Urinary bladder (tissue), 4 donors: ENCODE data around the gene MISP3. TPM values are rescaled to one million over a fixed set of nuclear protein-coding genes. Genes with fewer than 3 reads are reported as not detected.
A peak's percentile ranks its signal among the peaks of the same experiment; 100 is the strongest.

Experiments
- DNase-seq: peaks from one replicate; pipeline ENCODE4 v3.0.0-alpha.2; 2015; ENCODE audit errors: extremely low spot score
- H3K27ac ChIP-seq: one replicate; pipeline ENCODE4 v1.5.1; 2013; ENCODE audit warnings: low read depth, mild to moderate bottlenecking, moderate library complexity
- H3K36me3 ChIP-seq: one replicate; pipeline ENCODE4 v1.6.1; 2013; ENCODE audit warnings: mild to moderate bottlenecking, moderate library complexity; ENCODE audit not compliant: insufficient read depth
- H3K4me1 ChIP-seq: one replicate; pipeline ENCODE4 v1.6.1; 2013; ENCODE audit warnings: mild to moderate bottlenecking, moderate library complexity; ENCODE audit not compliant: insufficient read depth
- H3K4me3 ChIP-seq: one replicate; pipeline ENCODE4 v1.5.1; 2013; ENCODE audit warnings: low read depth, low read length
- WGBS: extraction: QIAGEN DNeasy Blood & Tissue Kit; methylation state at CpG from one replicate; pipeline ENCODE4 v1.1.7; 2013; 5-methylcytosine and 5-hydroxymethylcytosine counted together
- polyA plus RNA-seq: library from polyadenylated mRNA; stranded (reverse); fragments of 200-250 nt; gene quantifications from one replicate; pipeline ENCODE4 v1.2.3, GENCODE V29; 2013
- total RNA-seq: library from RNA; depleted of rRNA; stranded (reverse); fragments of >200 nt; gene quantifications from one replicate; pipeline ENCODE4 v1.2.3, GENCODE V29; 2014
- donor health status: healthy with polysubstance abuse.
- donor health status: healthy.

The MISP3 gene
- total and polyA plus RNA-seq, 2 donors = 0.21 to 2.6 TPM

DNA sequence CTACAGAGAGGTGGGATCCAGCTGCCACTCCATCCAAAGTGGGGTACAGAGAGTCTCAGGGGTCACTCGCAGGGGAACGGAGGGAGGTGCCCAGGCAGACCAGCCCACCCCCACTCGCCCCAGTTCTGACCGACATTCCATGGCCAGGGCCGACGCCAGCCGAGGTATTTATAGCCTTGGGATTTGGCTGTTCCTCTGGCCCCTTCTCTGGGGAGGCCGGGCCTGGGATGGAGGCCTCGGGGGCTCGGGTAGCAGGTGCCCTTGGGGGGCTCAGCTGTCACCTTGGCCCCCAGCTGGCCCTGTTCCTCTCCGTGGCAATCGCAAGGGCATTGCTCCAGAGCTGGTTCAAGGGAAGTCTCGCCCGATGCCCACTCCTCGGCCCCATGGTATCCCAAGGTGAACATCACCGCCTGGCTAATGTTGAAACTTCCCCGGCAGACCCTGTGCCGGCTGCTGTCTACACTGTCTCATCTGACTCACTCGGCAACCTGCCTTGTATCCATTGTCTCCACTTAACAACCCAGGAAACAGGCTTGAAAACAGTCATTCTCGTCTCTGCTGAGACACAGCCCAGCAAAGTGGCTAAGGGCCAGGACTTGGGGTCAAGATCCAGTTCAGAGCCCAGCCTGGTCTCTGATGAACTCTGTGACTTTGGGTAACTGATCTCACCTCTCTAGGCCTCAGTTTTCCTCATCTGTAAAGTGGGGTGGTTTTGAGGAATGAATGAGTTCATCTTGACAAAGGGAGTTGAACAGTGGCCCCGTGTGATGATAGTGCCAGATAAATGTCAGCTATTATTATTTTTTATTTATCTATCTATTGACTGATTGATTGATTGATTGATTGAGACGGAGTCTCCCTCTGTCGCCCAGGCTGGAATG, 35.2 kb downstream of the MISP3 start:
- WGBS = 54% methylated on average over 23 of the region's 23 CpGs
- DNase-seq = no peak
- Histone ChIP-seq H3K36me3 (peaks cover 7% of the 10 kb centered on the region), H3K27ac (no peak overlapping the region), H3K4me3 (no peak overlapping the region), H3K4me1 (peaks cover 2% of the 10 kb centered on the region)

DNA sequence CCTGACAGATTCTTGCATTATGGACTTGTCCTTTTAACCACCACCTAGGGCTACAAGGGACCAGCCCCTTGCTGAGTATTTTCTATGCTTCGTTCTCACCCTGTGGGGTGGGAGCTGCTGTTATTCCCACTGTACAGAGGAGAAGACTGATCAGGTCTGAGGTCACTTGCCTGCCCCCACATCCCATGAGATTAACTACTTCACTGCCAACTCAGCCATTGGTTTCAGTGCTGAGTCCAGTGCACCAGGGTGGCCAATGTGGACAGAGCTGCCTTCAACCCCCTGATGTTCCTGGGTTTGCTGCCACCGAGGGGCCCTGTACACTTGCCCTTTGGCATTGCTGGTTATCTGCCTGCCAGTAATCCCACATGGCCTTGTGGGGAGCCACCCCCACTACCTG, 38.1 kb downstream of the MISP3 start:
- Histone ChIP-seq H3K36me3 (peaks cover 3% of the 10 kb centered on the region), H3K4me1 (peaks cover 2% of the 10 kb centered on the region), H3K27ac (no peak overlapping the region), H3K4me3 (no peak overlapping the region)
- WGBS = 69% methylated on average over 2 of the region's 2 CpGs
- no peak for DNase-seq

DNA sequence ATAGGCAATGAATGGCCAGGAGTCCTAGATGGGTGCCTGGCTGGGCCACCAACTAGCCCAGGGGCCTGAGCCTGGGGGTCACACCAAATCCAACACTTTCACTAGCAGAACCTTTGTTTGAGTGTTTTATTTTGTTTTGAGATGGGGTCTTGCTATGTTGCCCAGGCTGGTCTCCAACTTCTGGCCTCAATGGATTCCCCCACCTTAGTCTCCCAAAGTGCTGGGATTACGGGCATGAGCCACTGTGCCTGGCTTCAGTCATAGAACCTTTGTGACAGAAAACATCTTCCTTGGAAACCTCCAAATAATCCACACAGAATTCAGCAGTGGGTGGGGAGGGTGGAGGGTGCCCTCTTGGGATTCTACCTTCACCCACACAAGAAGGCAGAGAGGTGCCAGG, 38.9 kb downstream of the MISP3 start:
- Histone ChIP-seq H3K4me3 (no peak overlapping the region), H3K27ac (no peak overlapping the region), H3K4me1 (peaks cover 2% of the 10 kb centered on the region), H3K36me3 (peaks cover 3% of the 10 kb centered on the region)
- WGBS = 91% methylated on average over 1 of the region's 1 CpG
- no peak for DNase-seq

DNA sequence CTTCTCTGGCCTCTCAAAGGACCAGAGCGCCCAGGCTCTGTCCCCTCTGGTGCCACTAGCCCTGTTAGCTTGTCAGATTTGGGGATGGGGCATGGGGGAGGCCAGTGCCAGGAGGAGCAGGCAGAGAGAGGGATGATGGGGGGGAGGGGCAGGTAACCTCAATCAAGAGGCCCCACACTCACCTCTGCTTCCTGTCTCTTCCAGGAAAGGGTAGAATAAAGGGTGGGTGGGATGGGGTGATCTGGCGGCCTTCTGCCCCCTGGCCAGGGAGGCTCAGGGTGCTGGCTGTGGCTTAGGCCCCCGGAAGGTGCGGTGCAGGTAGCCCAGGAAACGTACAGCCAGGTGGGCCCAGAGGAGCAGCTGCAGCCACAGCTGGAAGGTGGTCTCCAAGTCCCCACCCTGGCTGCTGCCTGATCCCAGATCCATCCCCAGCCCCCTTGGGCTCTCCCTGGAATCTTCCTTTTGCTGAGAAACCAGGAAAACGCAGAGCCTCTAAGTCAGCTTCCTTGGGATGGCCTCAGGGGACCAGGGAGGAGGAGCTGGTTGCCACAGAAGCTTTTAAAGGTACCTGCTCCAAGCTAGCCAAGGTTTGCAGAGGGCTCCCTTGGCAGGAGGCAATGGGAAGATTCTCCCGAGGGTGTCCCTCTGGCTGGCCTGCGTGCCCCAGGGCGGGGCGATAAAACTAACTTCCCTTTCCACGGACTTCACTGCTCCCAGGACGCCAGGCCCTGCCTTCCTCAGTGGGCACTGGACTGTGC, 39.6 kb downstream of the MISP3 start:
- H3K4me3 ChIP-seq = no peak overlapping the region
- H3K36me3 ChIP-seq = no peaks in the 10 kb centered on the region
- peaks cover 2% of the 10 kb centered on the region for H3K4me1 ChIP-seq
- H3K27ac ChIP-seq = peak overlapping the region; percentile 40
- DNase-seq = no peak
- WGBS = 53% methylated on average over 12 of the region's 12 CpGs

DNA sequence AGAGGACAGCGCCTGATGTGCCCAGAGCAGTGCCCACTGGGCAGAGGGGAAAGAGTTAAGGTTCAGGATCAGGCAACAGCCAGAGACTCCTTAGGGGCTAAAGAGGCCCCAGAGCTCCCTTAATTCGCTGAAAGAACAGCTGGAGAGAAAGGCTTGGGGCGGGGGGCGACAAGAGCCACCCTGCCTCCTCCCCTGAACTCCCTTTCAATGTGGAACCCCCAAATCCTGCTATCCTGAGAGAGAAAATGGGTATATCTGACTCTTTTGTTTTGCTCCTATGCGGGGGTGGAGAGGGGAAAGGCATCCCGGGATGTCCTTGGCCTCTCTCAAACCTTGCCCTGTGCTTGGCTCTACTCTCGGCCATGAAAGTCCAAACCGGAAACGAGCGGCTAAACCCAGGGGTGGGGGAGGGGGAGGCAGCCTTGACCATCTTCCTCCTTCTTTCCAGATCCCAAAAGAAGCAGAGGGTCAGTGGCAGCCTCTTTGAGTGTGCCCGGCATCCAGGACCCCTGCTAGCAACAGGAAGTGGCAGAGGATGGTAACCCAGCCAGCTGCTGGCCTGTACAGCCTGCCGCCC, 40.3 kb downstream of the MISP3 start:
- WGBS = 25% methylated on average over 12 of the region's 12 CpGs
- peaks cover 2% of the 10 kb centered on the region for H3K4me1 ChIP-seq
- no peaks in the 10 kb centered on the region for H3K36me3 ChIP-seq
- no peak overlapping the region for H3K4me3 ChIP-seq
- peak overlapping the region; percentile 40 for H3K27ac ChIP-seq
- no peak for DNase-seq

DNA sequence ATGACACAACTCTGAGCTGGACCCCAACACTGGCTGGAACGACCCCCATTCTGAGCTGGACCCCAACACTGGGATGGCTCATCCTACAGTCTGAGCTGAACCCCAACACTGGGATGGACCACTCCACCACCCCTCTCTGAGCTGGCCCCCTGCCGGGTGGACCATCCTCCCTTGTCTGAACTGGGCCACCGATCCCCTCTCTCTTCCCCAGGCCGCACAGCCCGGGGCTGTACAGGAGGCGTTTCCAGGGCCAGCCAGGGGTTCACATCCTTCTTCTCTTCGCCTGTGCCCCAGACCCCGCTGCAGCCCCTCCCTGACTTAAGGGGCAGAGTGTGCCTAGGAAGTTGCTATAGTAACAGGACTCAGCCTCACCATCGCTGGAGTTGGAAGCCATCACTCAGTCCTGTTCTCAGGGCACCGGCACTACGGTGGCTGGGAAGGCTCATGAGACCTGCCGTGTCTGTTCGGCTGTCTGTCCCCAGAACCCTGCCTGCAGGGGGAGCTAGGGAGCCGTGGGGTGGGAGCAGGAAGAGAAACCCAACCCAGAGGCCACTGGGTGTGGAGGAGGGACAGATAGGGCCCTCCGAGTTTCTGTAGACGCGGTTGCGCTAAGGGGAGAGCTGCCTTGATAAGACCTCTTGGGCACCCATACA, 41.3 kb downstream of the MISP3 start:
- Histone ChIP-seq H3K4me3 (no peak overlapping the region), H3K4me1 (peaks cover 2% of the 10 kb centered on the region), H3K36me3 (no peaks in the 10 kb centered on the region), H3K27ac (no peak overlapping the region)
- WGBS = 84% methylated on average over 18 of the region's 18 CpGs
- no peak for DNase-seq

DNA sequence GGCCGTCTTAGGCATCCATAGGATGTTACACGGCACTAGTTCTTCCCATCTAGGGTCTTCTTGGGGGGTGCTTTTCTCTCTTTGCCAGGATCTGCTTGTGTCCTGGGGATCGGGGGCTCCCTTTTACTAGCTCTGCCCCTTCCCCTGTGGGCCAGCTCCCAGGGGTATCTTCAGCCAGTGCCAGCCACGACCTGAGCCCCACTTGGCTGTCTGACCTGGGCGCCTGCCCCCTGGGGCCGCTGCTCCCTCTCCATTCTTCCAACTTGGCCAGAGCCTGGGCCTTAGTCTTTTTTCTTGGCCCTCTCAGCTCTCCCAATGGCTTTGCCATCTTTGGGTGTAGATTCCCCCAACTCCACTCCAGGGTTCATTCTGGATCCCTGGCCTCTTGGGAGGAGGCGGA, 41.9 kb downstream of the MISP3 start:
- H3K4me3 ChIP-seq = no peak overlapping the region
- WGBS = 91% methylated on average over 7 of the region's 7 CpGs
- no peak overlapping the region for H3K27ac ChIP-seq
- H3K4me1 ChIP-seq = peaks cover 2% of the 10 kb centered on the region
- DNase-seq = no peak
- H3K36me3 ChIP-seq = no peaks in the 10 kb centered on the region

DNA sequence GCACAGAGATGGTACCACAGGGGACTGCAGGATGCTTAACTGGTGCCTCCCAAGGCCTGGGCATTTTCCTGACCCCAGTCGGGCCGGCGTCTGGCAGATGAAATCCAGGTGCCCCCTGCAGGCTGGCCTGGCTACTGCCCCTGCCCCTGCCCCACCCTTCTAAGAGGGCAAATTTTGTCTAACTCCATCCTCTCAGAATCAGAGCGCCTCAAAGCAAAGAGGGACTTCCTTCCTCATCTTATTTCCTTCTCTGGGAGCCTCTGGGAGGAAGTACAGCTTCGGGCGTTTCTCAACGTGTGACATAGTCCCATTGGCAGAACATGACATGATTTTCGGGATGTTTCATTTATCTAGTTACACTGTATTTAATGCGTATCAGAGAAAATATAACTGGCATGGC, 42.3 kb downstream of the MISP3 start:
- 50% methylated on average over 9 of the region's 9 CpGs for WGBS
- Histone ChIP-seq H3K36me3 (no peaks in the 10 kb centered on the region), H3K4me3 (no peak overlapping the region), H3K4me1 (peaks cover 2% of the 10 kb centered on the region), H3K27ac (no peak overlapping the region)
- DNase-seq = no peak

DNA sequence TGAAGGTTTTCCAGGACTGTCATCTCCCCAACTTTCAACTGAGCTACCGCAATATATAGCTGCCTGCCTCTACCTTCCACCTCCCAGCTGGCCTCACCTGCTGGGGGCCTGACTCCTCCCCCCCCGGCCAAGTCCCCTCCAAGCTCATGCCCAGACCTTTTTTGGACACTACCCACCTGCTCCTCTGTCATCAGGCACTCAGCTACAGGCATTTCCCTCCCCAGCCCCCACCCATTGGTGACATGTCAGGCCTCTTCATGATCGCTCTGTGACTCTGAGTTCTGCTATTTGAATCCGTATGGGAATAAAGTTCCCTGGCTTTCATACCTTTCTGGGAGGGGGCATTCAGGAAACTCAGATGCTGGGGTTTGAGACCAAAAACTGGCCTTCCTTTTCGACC, 43.2 kb downstream of the MISP3 start:
- DNase-seq = no peak
- 71% methylated on average over 5 of the region's 5 CpGs for WGBS
- H3K4me1 ChIP-seq = peaks cover 2% of the 10 kb centered on the region
- H3K4me3 ChIP-seq = no peak overlapping the region
- no peaks in the 10 kb centered on the region for H3K36me3 ChIP-seq
- peak overlapping the region; percentile 7 for H3K27ac ChIP-seq

DNA sequence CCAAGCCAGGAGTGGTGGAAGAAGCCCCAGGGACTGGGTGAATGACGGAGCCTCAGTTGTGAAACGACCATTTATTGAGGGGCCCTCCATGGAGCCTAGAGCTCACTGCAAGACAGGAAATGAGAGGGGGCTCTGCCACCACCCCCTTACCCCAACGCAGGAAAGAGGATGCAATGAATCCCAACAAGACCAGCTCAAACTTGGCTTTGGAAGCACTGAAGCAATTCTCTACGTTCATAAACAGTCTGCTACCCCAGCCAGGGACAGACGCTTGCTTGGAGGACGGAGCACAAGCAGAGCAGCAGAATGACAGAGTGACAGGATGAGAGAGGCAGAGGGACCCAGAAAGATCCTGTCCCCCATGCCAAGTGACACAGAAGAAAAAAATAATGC, 43.9 kb downstream of the MISP3 start:
- Histone ChIP-seq H3K4me3 (peak overlapping the region; percentile 94), H3K36me3 (no peaks in the 10 kb centered on the region), H3K27ac (no peak overlapping the region), H3K4me1 (peaks cover 2% of the 10 kb centered on the region)
- DNase-seq = no peak
- WGBS = 9% methylated on average over 6 of the region's 6 CpGs

DNA sequence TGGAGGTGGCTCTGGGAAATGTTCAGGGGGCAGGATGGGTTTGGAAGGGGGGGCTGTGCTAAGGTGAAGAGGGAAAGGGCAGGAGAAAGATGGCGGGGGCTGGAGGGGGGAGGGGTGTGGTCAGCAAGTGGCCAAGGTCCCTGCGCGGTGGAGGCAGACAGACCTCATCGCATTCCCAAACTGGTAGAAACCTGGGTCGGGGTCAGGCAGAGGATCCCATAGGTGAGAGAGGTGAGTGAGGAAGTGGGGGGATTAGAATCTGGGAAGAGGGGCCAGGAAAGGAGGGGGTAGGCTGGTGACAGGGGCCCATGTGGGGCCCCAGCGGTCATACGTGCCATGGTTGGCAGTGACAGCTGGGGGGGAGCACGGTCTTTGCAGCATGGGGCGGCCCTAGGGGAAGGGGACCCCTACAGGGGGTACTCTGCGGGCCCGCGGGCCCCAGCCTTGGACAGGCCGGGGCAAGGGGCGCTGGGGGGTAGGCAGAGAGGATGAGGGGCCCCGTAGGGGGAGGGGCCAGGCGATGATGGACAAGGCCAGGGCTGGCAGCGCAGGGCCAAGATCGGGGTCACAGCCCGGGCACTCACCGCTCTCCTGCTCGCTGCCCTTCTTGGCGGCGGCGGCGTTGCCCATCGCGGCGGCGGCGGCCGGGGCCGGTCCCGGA, 44.5 kb downstream of the MISP3 start:
- no peak for DNase-seq
- Histone ChIP-seq H3K36me3 (no peaks in the 10 kb centered on the region), H3K4me1 (no peaks in the 10 kb centered on the region), H3K4me3 (peak overlapping the region; percentile 94), H3K27ac (no peak overlapping the region)
- under 1% methylated on average over 33 of the region's 33 CpGs for WGBS

DNA sequence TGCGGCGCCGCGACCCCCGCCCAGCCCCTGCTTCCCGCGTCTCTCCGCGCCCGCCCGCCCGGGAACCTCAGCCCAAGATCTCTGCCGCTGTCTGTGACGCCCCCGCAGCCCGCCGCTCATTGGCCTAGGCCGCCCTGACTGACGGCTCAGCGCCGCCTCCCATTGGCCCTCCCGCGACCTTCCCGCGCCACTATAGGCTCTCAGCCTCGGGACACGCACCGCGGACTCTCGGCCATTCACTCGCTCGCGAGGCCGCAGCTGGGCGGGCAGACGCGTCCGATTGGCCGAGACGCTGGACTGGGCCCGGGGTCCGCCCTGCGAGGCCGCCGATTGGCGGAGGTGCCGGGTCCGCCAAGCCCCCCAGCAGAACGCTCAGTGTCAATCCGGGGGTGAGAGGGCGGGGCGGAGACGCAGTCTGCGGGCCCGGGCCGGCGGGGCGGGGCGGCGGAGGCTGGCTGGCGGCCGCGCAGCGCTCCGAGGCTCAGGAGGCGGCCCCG, 45.1 kb downstream of the MISP3 start, which contains the start of gene PRKACA:
Gene PRKACA, minus strand, starts transcription at position 95 of the 497 bp plus-strand sequence. CDS start 215 bp downstream, outside the sequence.
- no peaks in the 10 kb centered on the region for H3K4me1 ChIP-seq
- H3K27ac ChIP-seq = peak within 1 kb of the TSS; percentile 87
- DNase-seq = peak; percentile 93
- peak within 1 kb of the TSS; percentile 94 for H3K4me3 ChIP-seq
- WGBS = under 1% methylated on average over 67 of the region's 67 CpGs
- H3K36me3 ChIP-seq = no peaks in the 10 kb centered on the region
